GM10266 (cell line): ENCODE measurements around the gene CGN.

Experiments
- DNase-seq: peaks from one replicate; pipeline ENCODE4 v3.0.0; 2012; ENCODE audit errors: extremely low spot score
- TF ChIP-seq, protein P1 (sequence below): IDR thresholded peaks from 2 replicates; pipeline ENCODE4 v1.5.1; 2012; ENCODE audit warnings: mild to moderate bottlenecking, low read depth; ENCODE audit not compliant: control insufficient read depth, insufficient read depth; ENCODE audit errors: missing control alignments

The CGN gene

DNA sequence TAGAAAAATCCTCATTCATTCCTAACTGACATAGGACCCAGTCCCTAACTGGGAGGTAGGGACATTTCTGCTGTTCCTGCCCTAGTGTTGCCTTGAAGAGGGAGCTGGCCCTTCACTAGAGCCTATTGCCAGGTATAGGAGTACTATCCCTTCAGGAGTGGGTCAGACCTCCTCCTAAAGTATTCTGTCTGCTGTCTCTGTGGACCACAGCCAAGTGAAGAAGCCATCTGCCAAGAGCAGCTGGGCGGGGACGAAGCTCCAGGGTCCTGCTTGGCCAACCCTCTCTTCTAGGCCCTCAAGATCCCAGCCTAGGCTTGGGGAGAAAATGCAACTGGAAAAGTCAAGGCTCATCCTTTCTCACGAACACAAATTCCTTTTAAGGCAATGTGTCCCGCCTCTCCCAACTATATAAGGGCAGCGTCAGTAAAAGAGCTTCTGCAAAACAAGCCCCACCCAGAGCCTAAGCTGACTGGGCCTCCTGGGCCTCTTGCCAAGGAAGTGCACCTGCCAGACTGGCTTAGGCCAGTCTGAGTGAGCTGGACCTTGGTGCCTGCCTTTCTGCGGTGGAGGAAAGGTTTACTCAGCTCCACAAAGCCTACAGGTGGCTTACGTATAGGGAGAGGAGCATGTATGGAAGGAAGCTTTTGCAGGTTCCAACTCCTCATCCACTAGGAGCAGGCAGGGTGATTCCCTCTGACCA, 28.3 kb downstream of the CGN start:
- peak; percentile 59 for DNase-seq
- TF ChIP-seq, protein P1, sequence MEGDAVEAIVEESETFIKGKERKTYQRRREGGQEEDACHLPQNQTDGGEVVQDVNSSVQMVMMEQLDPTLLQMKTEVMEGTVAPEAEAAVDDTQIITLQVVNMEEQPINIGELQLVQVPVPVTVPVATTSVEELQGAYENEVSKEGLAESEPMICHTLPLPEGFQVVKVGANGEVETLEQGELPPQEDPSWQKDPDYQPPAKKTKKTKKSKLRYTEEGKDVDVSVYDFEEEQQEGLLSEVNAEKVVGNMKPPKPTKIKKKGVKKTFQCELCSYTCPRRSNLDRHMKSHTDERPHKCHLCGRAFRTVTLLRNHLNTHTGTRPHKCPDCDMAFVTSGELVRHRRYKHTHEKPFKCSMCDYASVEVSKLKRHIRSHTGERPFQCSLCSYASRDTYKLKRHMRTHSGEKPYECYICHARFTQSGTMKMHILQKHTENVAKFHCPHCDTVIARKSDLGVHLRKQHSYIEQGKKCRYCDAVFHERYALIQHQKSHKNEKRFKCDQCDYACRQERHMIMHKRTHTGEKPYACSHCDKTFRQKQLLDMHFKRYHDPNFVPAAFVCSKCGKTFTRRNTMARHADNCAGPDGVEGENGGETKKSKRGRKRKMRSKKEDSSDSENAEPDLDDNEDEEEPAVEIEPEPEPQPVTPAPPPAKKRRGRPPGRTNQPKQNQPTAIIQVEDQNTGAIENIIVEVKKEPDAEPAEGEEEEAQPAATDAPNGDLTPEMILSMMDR: no peak

DNA sequence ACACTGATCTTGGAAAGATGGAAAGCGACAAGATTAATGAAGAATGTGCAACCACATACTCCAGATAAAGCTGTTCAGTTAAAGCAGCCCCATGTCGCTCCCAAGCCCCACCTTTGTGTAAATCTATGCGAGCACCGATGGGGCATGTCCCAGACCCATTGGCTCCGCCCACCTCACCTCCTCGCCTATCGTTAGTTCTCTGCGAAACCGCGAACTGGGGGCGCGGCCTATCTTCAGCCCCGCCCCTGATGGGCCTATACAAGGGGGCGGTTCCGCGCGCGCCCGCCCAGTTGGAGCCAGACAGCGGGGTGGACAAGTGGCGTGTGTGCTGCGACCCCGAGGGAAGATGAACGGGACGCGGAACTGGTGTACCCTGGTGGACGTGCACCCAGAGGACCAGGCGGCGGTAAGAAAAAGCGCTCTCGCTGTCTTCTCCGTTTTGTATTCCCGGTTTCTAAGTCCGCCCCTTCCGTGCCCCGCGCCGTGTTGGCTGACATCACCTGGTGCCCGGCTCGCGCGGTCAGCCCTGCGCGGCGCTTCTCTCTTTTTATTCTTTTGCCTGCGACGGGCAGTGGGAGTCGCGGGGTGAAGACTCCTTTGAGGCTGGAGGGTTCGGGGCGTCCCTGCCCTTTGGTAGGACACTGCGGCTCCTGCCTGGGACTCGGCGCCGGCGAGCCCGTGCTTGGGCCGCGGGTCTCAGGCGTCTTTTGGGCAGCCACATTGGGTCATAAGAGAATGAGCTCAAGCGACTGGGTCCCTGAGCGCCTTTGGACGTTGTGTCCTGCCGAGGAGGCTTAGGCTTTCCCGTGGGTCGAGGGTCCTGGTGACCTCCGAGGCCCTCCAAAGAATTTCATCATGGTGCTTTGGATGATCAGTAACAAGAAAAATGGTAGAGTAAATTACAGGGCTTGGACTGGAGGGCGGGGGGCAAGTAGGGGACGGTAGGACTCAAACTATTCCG, 29.1 kb downstream of the CGN start, which contains the start of gene TUFT1:
Gene TUFT1, plus strand, starts transcription at position 289 of the 961 bp plus-strand sequence. Its CDS starts 58 bp downstream, at position 347.
- TF ChIP-seq, protein P1: no peak
- DNase-seq: peak; percentile 88

DNA sequence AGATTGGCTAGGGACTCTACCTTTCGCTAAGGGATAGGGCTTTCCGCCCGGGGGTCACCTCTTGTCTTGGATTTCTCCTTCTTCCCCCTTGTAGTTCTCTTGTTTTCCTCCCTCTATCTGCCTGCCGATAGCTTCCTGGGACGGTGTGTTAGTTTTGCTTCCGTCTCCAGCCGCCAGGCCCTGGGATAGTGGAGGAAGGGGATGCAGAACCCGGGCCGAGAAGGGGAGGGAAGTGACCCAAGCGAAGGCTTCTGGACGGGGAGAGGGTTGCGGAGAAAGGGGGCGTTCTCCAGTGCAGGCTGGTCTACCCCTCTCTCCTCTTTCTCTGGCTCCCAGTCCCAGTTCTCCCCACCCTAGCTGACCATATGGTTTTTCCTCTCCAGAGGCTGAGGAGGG, 29.8 kb downstream of the CGN start:
- TF ChIP-seq, protein P1: no peak
- DNase-seq: no peak

DNA sequence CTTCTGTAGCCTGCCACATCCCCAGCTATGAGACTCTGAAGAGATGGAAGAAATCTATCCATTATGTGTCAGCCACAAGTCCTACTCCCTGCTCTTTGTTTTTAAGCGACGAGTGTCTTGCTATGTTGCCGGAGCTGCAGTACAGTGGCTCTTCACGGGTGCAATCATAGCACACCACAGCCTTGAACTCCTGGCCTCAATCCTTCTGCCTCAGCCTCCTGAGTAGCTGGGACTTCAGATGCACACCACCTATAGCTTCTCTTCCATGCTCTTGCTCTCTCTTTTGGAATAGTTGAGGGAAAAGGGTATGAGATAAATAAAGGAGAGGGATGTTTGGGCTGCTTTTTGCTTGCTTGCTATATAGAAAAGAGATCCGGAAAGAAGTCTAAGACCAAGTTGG, 30.6 kb downstream of the CGN start:
- TF ChIP-seq, protein P1: no peak
- DNase-seq: no peak

DNA sequence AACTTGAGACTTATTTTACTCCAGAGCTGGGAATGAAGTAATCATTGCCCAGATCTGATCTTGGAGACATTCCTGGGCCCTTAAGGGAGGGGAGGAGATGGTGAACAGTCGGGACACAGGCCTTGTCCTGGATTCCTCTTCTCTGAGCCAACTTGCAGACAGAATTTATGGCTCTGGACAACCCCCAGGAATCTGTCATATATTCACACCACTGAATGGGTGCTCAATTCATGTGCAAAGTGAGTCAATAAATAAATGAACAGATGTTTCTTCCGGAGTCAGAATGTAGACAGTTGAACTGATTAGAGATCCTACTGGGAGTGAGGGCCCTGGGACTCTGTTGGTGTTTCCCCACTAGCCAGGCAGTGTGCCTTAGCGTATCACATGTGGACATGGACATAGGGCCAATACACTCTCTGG, 31.5 kb downstream of the CGN start:
- TF ChIP-seq, protein P1: no peak
- DNase-seq: no peak

DNA sequence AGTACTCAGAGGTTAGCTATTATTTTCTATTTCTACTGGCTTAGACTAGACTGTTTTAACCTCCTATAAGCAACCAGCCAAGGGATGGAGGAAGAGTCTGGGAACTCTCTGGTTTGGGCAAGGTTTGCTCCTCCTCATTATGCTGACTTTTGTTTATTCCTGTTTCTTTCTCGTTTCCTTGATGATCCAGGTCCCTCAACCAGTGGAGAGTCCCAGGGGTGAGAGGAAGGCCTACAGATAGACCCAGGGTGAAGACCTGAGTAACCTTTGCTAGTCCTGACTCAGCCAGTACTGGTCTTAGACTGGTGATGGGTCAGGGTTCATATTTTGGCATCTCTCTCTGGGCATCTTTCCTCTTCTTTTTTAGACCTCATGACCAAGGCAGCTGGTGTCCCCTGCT, 34.4 kb downstream of the CGN start:
- DNase-seq: no peak
- TF ChIP-seq, protein P1: no peak
